Measurements from ENCODE around the gene TICRR. TPM values are rescaled to one million over a fixed set of nuclear protein-coding genes. Genes with fewer than 3 reads are reported as not detected.

The TICRR gene
- total RNA-seq, 1 donor from 2014 or later = 5.2 TPM

DNA sequence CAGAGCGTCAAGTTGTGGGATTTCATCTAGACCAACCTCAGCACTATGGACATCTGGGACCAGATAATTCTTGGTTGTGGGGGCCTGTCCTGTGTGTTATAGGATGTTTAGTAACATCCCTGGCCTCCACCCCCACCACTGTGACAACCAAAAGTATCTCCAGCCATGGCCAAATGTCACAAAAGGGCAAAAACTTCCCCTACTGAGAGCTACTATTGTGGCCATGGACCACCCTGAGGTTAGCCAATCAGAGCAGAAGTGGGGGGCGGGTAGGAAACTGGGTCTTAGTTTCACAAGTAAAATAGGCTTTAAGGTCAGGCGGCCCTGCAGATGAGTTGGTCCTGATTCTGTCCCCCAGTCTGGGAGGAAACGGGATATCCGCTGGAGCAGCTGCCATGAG, 54.6 kb downstream of the TICRR start:
- intact Hi-C loops (cut with DNase I) = no loop called here
- H3K27ac ChIP-seq = no peak overlapping the region
- TF ChIP-seq POLR2A (IDR thresholded peaks at IDR 0.05) = no peak
- TF ChIP-seq, protein P1, sequence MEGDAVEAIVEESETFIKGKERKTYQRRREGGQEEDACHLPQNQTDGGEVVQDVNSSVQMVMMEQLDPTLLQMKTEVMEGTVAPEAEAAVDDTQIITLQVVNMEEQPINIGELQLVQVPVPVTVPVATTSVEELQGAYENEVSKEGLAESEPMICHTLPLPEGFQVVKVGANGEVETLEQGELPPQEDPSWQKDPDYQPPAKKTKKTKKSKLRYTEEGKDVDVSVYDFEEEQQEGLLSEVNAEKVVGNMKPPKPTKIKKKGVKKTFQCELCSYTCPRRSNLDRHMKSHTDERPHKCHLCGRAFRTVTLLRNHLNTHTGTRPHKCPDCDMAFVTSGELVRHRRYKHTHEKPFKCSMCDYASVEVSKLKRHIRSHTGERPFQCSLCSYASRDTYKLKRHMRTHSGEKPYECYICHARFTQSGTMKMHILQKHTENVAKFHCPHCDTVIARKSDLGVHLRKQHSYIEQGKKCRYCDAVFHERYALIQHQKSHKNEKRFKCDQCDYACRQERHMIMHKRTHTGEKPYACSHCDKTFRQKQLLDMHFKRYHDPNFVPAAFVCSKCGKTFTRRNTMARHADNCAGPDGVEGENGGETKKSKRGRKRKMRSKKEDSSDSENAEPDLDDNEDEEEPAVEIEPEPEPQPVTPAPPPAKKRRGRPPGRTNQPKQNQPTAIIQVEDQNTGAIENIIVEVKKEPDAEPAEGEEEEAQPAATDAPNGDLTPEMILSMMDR (IDR thresholded peaks at IDR 0.05) = no peak
- no peak for DNase-seq (ENCODE audit: extremely low spot score in 2 of 2)
- H3K36me3 ChIP-seq = peaks cover 0 to 30% of the 10 kb centered on the region in 2 donors
- no peaks in the 10 kb centered on the region for H3K9me3 ChIP-seq
- no peak overlapping the region for H3K4me3 ChIP-seq
- no peaks in the 10 kb centered on the region for H3K27me3 ChIP-seq
- no peaks in the 10 kb centered on the region for H3K4me1 ChIP-seq

GRCh38 chr15:89630260-89630659, 55.0 kb downstream of the TICRR start:
- Histone ChIP-seq H3K27ac (no peak overlapping the region), H3K27me3 (no peaks in the 10 kb centered on the region), H3K36me3 (peaks cover 0 to 30% of the 10 kb centered on the region in 2 donors), H3K4me1 (no peaks in the 10 kb centered on the region), H3K9me3 (no peaks in the 10 kb centered on the region), H3K4me3 (no peak overlapping the region)
- TF ChIP-seq POLR2AphosphoS5 (IDR thresholded peaks at IDR 0.05; ENCODE audit: insufficient read depth in 1 of 2, low read depth in 1 of 2) = no peak
- no peak for TF ChIP-seq POLR2A (IDR thresholded peaks at IDR 0.05)
- TF ChIP-seq, protein P1 (IDR thresholded peaks at IDR 0.05) = no peak
- intact Hi-C loops (cut with DNase I) = no loop called here
- peak in 1 of 2 donors; percentile 65 for DNase-seq (ENCODE audit: extremely low spot score in 2 of 2)

DNA sequence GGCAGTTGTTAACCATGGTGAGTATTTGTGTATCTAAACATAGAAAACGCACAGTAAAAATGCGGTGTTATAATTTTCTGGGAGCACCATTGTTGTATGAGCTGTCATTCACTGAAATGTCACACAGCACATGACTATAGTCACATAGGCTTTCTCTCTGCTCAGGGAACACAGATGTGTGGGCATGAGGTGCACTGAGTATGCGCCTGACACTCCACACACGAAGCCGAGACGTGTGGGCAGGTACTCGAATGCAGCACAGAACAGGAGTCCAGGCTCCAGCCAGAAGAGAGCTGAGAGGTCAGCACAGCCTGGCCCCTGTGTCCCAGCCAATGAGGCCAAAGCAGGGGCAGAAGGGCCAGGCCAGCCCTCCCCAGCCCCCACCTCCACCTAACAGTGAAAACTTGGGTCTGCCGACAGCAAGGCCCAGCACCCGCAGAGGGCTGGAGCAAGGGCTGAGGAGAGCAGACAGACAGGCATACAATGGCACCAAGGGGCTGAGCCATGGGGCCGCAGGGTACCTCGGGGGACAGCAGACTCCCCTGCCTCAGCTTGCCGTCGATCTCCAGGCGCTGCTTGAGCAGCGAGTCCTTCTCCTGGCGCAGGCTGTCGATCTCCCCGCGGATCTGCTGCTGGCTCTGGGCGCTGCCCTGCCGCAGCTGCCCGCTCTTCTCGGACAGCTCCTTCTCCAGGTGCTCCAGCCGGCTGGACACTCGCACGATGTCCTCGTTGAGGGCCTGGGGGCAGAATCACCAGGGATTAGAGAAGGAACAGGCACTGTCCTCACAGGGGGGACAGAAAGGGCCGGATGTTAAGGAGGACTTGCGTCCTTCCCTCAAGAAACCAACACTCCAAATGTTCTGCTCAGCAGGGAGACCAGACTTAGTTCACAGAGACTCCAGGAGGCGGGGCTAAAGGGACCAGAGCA, 56.0 kb downstream of the TICRR start:
- Histone ChIP-seq H3K27me3 (no peaks in the 10 kb centered on the region), H3K27ac (no peak overlapping the region), H3K9me3 (no peaks in the 10 kb centered on the region), H3K36me3 (peaks cover 0 to 30% of the 10 kb centered on the region in 2 donors), H3K4me3 (no peak overlapping the region), H3K4me1 (no peaks in the 10 kb centered on the region)
- DNase-seq (ENCODE audit: extremely low spot score in 2 of 2) = peak in 1 of 2 donors; percentile 79
- TF ChIP-seq POLR2A (IDR thresholded peaks at IDR 0.05) (no peak), POLR2AphosphoS5 (IDR thresholded peaks at IDR 0.05; ENCODE audit: insufficient read depth in 1 of 2, low read depth in 1 of 2) (no peak)
- TF ChIP-seq, protein P1 (IDR thresholded peaks at IDR 0.05) = no peak
- intact Hi-C loops (cut with DNase I) = no loop called here

DNA sequence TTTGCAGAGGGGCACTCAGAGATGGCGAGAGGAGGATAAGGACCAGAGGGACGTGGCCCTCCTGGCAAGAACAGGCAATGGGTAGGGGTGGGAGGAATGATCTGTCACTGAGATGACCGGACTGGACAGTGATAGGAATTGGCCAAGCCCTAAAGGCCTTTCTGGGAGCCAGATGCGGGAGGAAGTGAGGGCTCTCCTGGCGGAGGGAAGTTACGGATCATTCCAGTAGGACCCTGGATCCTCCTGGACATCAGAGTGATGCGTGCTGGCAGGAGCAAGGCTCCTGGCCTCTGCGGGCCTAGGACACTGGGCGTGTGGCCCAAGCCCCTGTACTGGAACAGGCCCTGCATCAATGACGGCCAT, 56.6 kb downstream of the TICRR start:
- H3K36me3 ChIP-seq = peaks cover 0 to 30% of the 10 kb centered on the region in 2 donors
- TF ChIP-seq, protein P1 (IDR thresholded peaks at IDR 0.05) = no peak
- TF ChIP-seq POLR2A (IDR thresholded peaks at IDR 0.05) (no peak), POLR2AphosphoS5 (IDR thresholded peaks at IDR 0.05; ENCODE audit: insufficient read depth in 1 of 2, low read depth in 1 of 2) (no peak)
- no peaks in the 10 kb centered on the region for H3K4me1 ChIP-seq
- no peak overlapping the region for H3K4me3 ChIP-seq
- peak; percentile 46 to 54 for DNase-seq (ENCODE audit: extremely low spot score in 2 of 2)
- H3K9me3 ChIP-seq = no peaks in the 10 kb centered on the region
- intact Hi-C loops (cut with DNase I) = no loop called here
- H3K27ac ChIP-seq = no peak overlapping the region
- H3K27me3 ChIP-seq = no peaks in the 10 kb centered on the region

Data from vagina (tissue), 2 donors.